Middle frontal gyrus (tissue), 1 donor: ENCODE results near the gene ADH4.
"Not testable (repeated sequence)": the region's sequence is repeated elsewhere in the genome, so short reads cannot be mapped to it uniquely, and the experiment has no call there.

Experiments used
- DNase-seq: peaks from one replicate; pipeline ENCODE4 v3.0.0-alpha.2; 2015; ENCODE audit warnings: low spot score; ENCODE audit errors: extremely low spot score

ADH4 gene

GRCh38 chr4:99134586-99134985, 9.5 kb downstream of the ADH4 start:
- DNase-seq = no peak

- DNase-seq = no peak
Observed at GRCh38 chr4:99131378-99131777, 12.7 kb downstream of the ADH4 start.

- no peak for DNase-seq
Observed at GRCh38 chr4:99126376-99126775, 17.7 kb downstream of the ADH4 start.

GRCh38 chr4:99121008-99121407, 23.1 kb downstream of the ADH4 start:
- no peak for DNase-seq

- DNase-seq = no peak
Observed at GRCh38 chr4:99120501-99120900, 23.6 kb downstream of the ADH4 start.

- DNase-seq = no peak
Observed at GRCh38 chr4:99117876-99118693, 26.0 kb downstream of the ADH4 start.

GRCh38 chr4:99117122-99117841, 26.8 kb downstream of the ADH4 start:
- not testable (repeated sequence) for DNase-seq

GRCh38 chr4:99109286-99109685, 34.8 kb downstream of the ADH4 start:
- not testable (repeated sequence) for DNase-seq

GRCh38 chr4:99104153-99104552, 39.9 kb downstream of the ADH4 start:
- DNase-seq = no peak

- no peak for DNase-seq
Observed at GRCh38 chr4:99103166-99103565, 40.9 kb downstream of the ADH4 start.

- no peak for DNase-seq
Observed at GRCh38 chr4:99102634-99103033, 41.5 kb downstream of the ADH4 start.

- DNase-seq = no peak
Observed at GRCh38 chr4:99100876-99101275, 43.2 kb downstream of the ADH4 start.

- DNase-seq = not testable (repeated sequence)
Observed at GRCh38 chr4:99099814-99100213, 44.3 kb downstream of the ADH4 start.

GRCh38 chr4:99099311-99099710, 44.8 kb downstream of the ADH4 start:
- no peak for DNase-seq

- DNase-seq = not testable (repeated sequence)
Observed at GRCh38 chr4:99091841-99092240, 52.3 kb downstream of the ADH4 start.

- no peak for DNase-seq
Observed at GRCh38 chr4:99091216-99091575, 52.9 kb downstream of the ADH4 start.

GRCh38 chr4:99090481-99091215, 53.4 kb downstream of the ADH4 start:
- DNase-seq = no peak

GRCh38 chr4:99088481-99089365, 55.4 kb downstream of the ADH4 start, which contains the start of gene ADH5:
Gene ADH5 (minus strand): TSS chr4:99088788. CDS start chr4:99088700, 88 bp downstream.
- DNase-seq = peak; percentile 32

GRCh38 chr4:99088023-99088449, 56.1 kb downstream of the ADH4 start:
- DNase-seq = no peak

GRCh38 chr4:99084595-99084994, 59.5 kb downstream of the ADH4 start:
- DNase-seq = no peak

GRCh38 chr4:99082192-99082591, 61.9 kb downstream of the ADH4 start:
- DNase-seq = no peak
